GM21619 (cell line): ENCODE measurements around the gene GPER1.
"Not testable (repeated sequence)": the region's sequence is repeated elsewhere in the genome, so short reads cannot be mapped to it uniquely, and the experiment has no call there.

Experiments
- ATAC-seq: cut with Tn5 transposase; IDR thresholded peaks from one replicate; pipeline ENCODE4 v1.9.1; 2021; ENCODE audit not compliant: unreplicated experiment

The GPER1 gene

DNA sequence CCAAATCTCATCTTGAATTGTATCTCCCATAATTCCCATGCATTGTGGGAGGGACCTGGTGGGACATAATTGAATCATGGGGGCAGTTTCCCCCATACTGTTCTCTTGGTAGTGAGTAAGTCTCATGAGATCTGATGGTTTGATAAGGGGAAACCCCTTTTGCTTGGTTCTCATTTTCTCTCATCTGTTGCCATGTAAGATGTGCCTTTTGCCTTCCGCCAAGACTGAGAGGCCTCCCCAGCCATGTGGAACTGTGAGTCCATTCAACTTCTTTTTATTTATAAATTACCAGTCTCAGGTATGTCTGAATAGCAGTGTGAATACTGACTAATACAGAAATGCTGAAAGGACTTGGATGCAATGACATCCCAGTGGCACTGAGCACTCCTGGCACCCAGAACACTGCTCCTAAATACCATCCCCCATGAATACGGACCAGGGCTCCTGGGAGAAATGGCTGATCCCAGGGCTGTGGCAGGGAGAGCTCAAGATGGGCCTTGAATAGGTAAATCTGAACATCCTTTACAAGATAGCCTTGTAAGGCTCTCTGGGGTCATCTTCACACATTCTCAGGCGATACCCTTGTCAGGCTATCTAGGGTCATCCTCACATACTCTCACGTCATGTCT, 52.7 kb downstream of the GPER1 start:
- no peak for ATAC-seq

DNA sequence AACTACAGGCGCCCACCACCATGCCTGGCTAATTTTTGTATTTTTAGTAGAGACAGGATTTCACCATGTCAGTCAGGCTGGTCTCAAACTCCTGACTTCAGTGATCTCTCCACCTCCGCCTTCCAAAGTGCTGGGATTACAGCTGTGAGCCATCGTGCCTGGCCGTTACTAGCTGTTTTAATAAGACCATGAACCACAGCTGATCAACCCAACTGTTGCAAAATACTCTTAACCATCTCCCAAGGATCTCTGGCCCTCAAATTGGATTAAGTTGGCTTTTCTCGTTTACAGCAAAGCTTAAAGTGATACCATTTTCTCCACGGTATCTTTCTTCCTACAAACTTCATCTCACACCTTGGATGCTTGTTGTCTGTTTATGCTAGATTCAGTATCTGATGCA, 53.7 kb downstream of the GPER1 start:
- ATAC-seq, result no peak

DNA sequence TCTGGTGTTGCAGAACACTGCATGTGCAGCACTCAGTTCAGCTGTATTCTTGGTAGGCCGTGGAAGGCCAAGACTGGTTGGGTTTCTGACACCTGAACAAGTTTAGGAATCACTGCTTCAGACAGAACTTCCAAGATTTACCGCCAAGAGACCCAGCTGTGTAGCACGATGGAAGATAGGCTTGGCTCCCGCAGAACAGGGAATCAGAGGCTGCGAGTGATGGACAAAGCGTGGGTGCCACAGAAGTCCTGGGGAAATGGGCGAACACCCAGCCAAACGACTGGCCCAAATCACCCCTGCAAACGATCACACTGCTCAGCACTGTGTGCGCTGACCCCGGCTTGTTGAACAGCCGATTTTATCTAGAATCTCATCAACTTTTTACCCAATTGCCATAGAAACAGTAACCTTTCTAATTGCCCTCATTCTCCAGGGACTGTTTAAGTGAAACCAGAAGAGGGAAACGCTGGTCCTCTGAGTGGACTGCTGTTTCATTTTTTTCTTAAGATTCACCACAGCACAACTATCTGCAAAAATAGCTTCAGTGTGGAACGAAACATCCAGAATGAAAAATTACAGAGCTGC, 54.2 kb downstream of the GPER1 start:
- no peak for ATAC-seq

DNA sequence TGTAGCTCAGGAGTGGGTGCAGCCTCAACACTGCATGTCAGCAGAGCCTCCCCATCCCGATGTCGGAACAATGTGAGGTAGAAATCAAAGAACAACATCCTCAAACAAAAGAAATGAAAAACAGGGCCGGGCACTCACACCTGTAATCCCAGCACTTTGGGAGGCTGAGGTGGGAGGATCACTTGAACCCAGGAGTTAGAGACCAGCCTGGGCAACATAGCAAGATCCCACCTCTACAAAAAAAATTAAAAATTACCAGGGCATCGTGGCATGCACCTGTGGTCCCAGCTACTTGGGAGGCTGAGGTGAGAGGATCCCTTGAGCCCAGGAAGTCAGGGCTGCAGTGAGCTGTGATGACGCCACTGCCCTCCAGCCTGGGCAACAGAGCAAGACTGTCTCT, 55.1 kb downstream of the GPER1 start:
- ATAC-seq, result not testable (repeated sequence)
